Measurements from ENCODE around the gene FOXP1. TPM values are rescaled to one million over a fixed set of nuclear protein-coding genes. Genes with fewer than 3 reads are reported as not detected.

FOXP1 gene
- total RNA-seq, 2 donors from 2014 or later, result 41.7 to 94.3 TPM

GRCh38 chr3:71241981-71242560, 341.5 kb downstream of the FOXP1 start:
- Mint-ChIP-seq H3K9me3 (peaks cover 1% of the 10 kb centered on the region), H3K27me3 (ENCODE audit: insufficient read depth) (no peaks in the 10 kb centered on the region), H3K4me3 (no peak overlapping the region), H3K27ac (no peak overlapping the region), H3K4me1 (peaks cover 58% of the 10 kb centered on the region), H3K36me3 (ENCODE audit: low read depth) (peaks cover 7% of the 10 kb centered on the region)
- no peak for DNase-seq
- no peak overlapping the region for H3K4me3 ChIP-seq (ENCODE audit: low read length)
- WGBS, 2 experiments (ENCODE audit: insufficient coverage in 1 of 2, insufficient read length in 1 of 2), result 87 to 91% methylated on average over 5 to 8 of the region's 8 CpGs
- no peak for TF ChIP-seq CTCF (conservative IDR thresholded peaks at IDR 0.05)
- H3K27me3 ChIP-seq (ENCODE audit: control insufficient read depth, insufficient read depth, low read length, poor library complexity, severe bottlenecking), result no peaks in the 10 kb centered on the region
- no peak overlapping the region for H3K27ac ChIP-seq (ENCODE audit: low read depth, low read length)
- H3K9ac ChIP-seq (ENCODE audit: extremely low read depth, low read length, poor library complexity, severe bottlenecking), result no peak overlapping the region
- H3K36me3 ChIP-seq (ENCODE audit: control insufficient read depth, insufficient read depth, low read length), result no peaks in the 10 kb centered on the region
- no peaks in the 10 kb centered on the region for H3K9me3 ChIP-seq (ENCODE audit: control insufficient read depth, low read length)
- peaks cover 15% of the 10 kb centered on the region for H3K4me1 ChIP-seq (ENCODE audit: control insufficient read depth, insufficient read depth, low read length)

DNA sequence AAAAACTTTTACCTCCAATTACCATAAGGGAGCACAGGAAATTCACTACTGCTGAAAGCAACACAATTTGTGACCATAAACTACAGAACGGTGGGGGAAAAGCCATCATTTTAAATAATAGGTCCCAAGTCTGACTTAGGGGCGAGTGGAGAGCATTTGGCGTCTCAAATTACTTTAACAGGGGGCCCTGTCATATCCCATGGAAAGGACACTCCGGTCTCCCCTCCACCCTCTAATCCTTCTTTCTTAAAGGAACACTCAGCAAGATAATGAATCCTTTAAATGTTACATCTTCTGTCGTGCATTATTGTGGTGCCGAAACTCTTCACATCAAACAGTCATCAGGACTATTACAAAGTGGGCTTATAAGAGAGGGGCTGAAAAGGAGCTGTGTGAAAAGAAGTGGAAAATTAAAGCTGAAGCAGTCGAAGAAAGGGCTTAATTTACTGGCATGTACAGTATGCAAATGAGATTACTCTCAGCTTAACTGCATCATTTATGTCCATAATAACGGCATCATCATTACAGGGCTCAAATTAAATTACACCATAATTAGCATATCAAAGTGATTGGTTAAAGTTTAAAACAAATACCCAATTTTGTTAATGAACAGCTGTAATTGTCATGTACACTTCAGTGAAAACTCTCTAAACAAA, 342.2 kb downstream of the FOXP1 start:
- H3K4me3 ChIP-seq (ENCODE audit: low read length), result no peak overlapping the region
- no peak overlapping the region for H3K9ac ChIP-seq (ENCODE audit: extremely low read depth, low read length, poor library complexity, severe bottlenecking)
- no peak overlapping the region for H3K27ac ChIP-seq (ENCODE audit: low read depth, low read length)
- peaks cover 1% of the 10 kb centered on the region for H3K9me3 Mint-ChIP-seq
- peaks cover 13% of the 10 kb centered on the region for H3K4me1 ChIP-seq (ENCODE audit: control insufficient read depth, insufficient read depth, low read length)
- H3K4me3 Mint-ChIP-seq, result no peak overlapping the region
- no peak for TF ChIP-seq CTCF (conservative IDR thresholded peaks at IDR 0.05)
- no peaks in the 10 kb centered on the region for H3K9me3 ChIP-seq (ENCODE audit: control insufficient read depth, low read length)
- WGBS, 2 experiments (ENCODE audit: insufficient coverage in 1 of 2, insufficient read length in 1 of 2), result 69 to 84% methylated on average over 5 to 8 of the region's 8 CpGs
- H3K27me3 ChIP-seq (ENCODE audit: control insufficient read depth, insufficient read depth, low read length, poor library complexity, severe bottlenecking), result no peaks in the 10 kb centered on the region
- DNase-seq, result no peak
- H3K36me3 ChIP-seq (ENCODE audit: control insufficient read depth, insufficient read depth, low read length), result no peaks in the 10 kb centered on the region
- peaks cover 51% of the 10 kb centered on the region for H3K4me1 Mint-ChIP-seq
- no peak overlapping the region for H3K27ac Mint-ChIP-seq
- no peaks in the 10 kb centered on the region for H3K27me3 Mint-ChIP-seq (ENCODE audit: insufficient read depth)
- H3K36me3 Mint-ChIP-seq (ENCODE audit: low read depth), result peaks cover 10% of the 10 kb centered on the region

GRCh38 chr3:71240034-71240433, 343.5 kb downstream of the FOXP1 start:
- H3K4me3 ChIP-seq (ENCODE audit: low read length), result no peak overlapping the region
- H3K36me3 Mint-ChIP-seq (ENCODE audit: low read depth), result peaks cover 15% of the 10 kb centered on the region
- H3K27me3 Mint-ChIP-seq (ENCODE audit: insufficient read depth), result no peaks in the 10 kb centered on the region
- no peak overlapping the region for H3K4me3 Mint-ChIP-seq
- H3K4me1 Mint-ChIP-seq, result peaks cover 47% of the 10 kb centered on the region
- no peak overlapping the region for H3K9ac ChIP-seq (ENCODE audit: extremely low read depth, low read length, poor library complexity, severe bottlenecking)
- no peaks in the 10 kb centered on the region for H3K36me3 ChIP-seq (ENCODE audit: control insufficient read depth, insufficient read depth, low read length)
- H3K9me3 ChIP-seq (ENCODE audit: control insufficient read depth, low read length), result no peaks in the 10 kb centered on the region
- peaks cover 1% of the 10 kb centered on the region for H3K9me3 Mint-ChIP-seq
- TF ChIP-seq CTCF (conservative IDR thresholded peaks at IDR 0.05), result no peak
- no peak overlapping the region for H3K27ac ChIP-seq (ENCODE audit: low read depth, low read length)
- no peaks in the 10 kb centered on the region for H3K27me3 ChIP-seq (ENCODE audit: control insufficient read depth, insufficient read depth, low read length, poor library complexity, severe bottlenecking)
- DNase-seq, result no peak
- H3K27ac Mint-ChIP-seq, result no peak overlapping the region
- H3K4me1 ChIP-seq (ENCODE audit: control insufficient read depth, insufficient read depth, low read length), result peaks cover 13% of the 10 kb centered on the region
- WGBS, 2 experiments (ENCODE audit: insufficient coverage in 1 of 2, insufficient read length in 1 of 2), result 94 to 96% methylated on average over 3 to 8 of the region's 8 CpGs
